ENCODE measurements around the gene CGB5.

The CGB5 gene

GRCh38 chr19:49057636-49058234, 14.1 kb downstream of the CGB5 start, which contains the start of gene CGB7:
Gene CGB7, minus strand, starts transcription at chr19:49057749. Its CDS starts 2,374 bp downstream, at chr19:49055375.
- Histone ChIP-seq H3K9me3 (replicated peaks in 1 of 11) (no peaks in the 10 kb centered on the region), H3K4me2 (peak within 1 kb of the TSS; percentile 63 to 88 (median 82)), H3K27me3 (peaks cover 76 to 81% (median 79%) of the 10 kb centered on the region in 11 experiments), H4K20me1 (peaks cover 0 to 32% (median 0%) of the 10 kb centered on the region in 11 experiments; a peak in 6 of 22 replicates), H3K4me3 (peak within 1 kb of the TSS; percentile 33 to 63 (median 50); a peak in 17 of 20 replicates), H3K9ac (peak within 1 kb of the TSS in 2 of 11 experiments; percentile 44 to 57; a peak in 5 of 22 replicates), H3K36me3 (no peaks in the 10 kb centered on the region), H3K4me1 (peaks cover 19 to 33% (median 27%) of the 10 kb centered on the region in 10 experiments), H3K27ac (no peak within 1 kb of the TSS)
- TF ChIP-seq Cebpa-rat (IDR thresholded peaks at IDR 0.05): no peak

DNA sequence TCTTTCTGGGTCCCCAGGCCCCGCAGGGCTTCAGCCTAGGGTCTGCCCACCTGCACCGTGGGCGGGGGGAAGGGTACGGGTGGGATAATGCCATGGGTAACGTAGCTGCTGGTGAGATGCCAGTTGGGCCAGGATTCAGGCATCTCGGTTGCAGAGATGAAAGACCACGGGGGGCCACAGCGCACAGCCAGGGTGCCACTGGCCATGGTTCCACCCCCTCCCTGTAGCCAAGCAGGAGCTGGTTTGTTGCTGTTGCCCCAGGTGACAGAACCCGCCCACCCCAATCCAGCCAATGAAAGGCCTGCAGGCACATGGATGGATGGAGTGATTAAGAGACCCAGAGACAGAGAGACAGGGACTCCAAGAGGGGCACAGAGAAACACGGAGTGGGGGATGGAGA, 14.9 kb downstream of the CGB5 start:
- H3K9ac ChIP-seq: no peak overlapping the region
- peaks cover 0 to 32% (median 0%) of the 10 kb centered on the region in 11 experiments; a peak in 6 of 22 replicates for H4K20me1 ChIP-seq
- peak overlapping the region in 8 of 11 experiments; percentile 3 to 61 (median 34); a peak in 11 of 22 replicates for H3K4me2 ChIP-seq
- H3K9me3 ChIP-seq (replicated peaks in 1 of 11): no peaks in the 10 kb centered on the region
- H3K27ac ChIP-seq: no peak overlapping the region
- H3K4me1 ChIP-seq: peaks cover 19 to 33% (median 27%) of the 10 kb centered on the region in 10 experiments
- peaks cover 84 to 89% (median 88%) of the 10 kb centered on the region in 11 experiments for H3K27me3 ChIP-seq
- no peak overlapping the region for H3K4me3 ChIP-seq
- H3K36me3 ChIP-seq: no peaks in the 10 kb centered on the region
- no peak for TF ChIP-seq Cebpa-rat (IDR thresholded peaks at IDR 0.05)

- no peak overlapping the region for H3K9ac ChIP-seq
- H3K4me1 ChIP-seq: peaks cover 19 to 33% (median 27%) of the 10 kb centered on the region in 10 experiments
- TF ChIP-seq Cebpa-rat (IDR thresholded peaks at IDR 0.05): no peak
- peaks cover 89 to 94% (median 92%) of the 10 kb centered on the region in 11 experiments for H3K27me3 ChIP-seq
- peaks cover 0 to 32% (median 0%) of the 10 kb centered on the region in 11 experiments; a peak in 7 of 22 replicates for H4K20me1 ChIP-seq
- peak overlapping the region in 8 of 11 experiments; percentile 3 to 61 (median 34); a peak in 12 of 22 replicates for H3K4me2 ChIP-seq
- H3K9me3 ChIP-seq (replicated peaks in 1 of 11): no peaks in the 10 kb centered on the region
- H3K4me3 ChIP-seq: no peak overlapping the region
- no peak overlapping the region for H3K27ac ChIP-seq
- H3K36me3 ChIP-seq: no peaks in the 10 kb centered on the region
Measured at GRCh38 chr19:49059053-49059452, 15.4 kb downstream of the CGB5 start.

DNA sequence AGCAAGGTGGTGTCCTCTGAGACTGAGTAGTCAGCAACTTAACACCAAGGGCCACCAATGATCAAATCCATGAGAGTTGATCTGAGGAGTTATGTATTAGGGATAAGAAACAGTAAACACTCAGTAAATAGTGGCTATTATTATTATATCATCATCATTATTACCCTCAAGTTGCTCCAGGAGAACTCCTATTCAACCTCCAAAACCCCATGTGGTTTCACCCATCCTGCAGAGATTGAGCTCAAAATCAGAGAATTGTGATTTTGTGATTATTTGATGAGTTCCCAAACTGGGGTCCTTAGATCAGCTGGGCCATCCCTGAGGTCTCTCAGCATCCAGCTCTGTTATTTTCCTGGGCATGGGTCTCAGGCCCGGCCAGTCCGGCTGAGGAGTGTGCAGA, 17.4 kb downstream of the CGB5 start:
- no peak for TF ChIP-seq Cebpa-rat (IDR thresholded peaks at IDR 0.05)
- Histone ChIP-seq H3K4me1 (peaks cover 19 to 35% (median 26%) of the 10 kb centered on the region in 10 experiments), H3K27ac (no peak overlapping the region), H3K27me3 (peaks cover 100% of the 10 kb centered on the region in 11 experiments), H3K4me2 (no peak overlapping the region), H3K9ac (no peak overlapping the region), H4K20me1 (peaks cover 0 to 34% (median 0%) of the 10 kb centered on the region in 11 experiments; a peak in 7 of 22 replicates), H3K36me3 (no peaks in the 10 kb centered on the region), H3K4me3 (no peak overlapping the region), H3K9me3 (replicated peaks in 1 of 11) (no peaks in the 10 kb centered on the region)

- peak overlapping the region in 1 of 11 experiments; percentile 35; a peak in 1 of 22 replicates for H3K4me2 ChIP-seq
- peaks cover 100% of the 10 kb centered on the region in 11 experiments for H3K27me3 ChIP-seq
Measured at GRCh38 chr19:49061445-49061844, 17.8 kb downstream of the CGB5 start.

DNA sequence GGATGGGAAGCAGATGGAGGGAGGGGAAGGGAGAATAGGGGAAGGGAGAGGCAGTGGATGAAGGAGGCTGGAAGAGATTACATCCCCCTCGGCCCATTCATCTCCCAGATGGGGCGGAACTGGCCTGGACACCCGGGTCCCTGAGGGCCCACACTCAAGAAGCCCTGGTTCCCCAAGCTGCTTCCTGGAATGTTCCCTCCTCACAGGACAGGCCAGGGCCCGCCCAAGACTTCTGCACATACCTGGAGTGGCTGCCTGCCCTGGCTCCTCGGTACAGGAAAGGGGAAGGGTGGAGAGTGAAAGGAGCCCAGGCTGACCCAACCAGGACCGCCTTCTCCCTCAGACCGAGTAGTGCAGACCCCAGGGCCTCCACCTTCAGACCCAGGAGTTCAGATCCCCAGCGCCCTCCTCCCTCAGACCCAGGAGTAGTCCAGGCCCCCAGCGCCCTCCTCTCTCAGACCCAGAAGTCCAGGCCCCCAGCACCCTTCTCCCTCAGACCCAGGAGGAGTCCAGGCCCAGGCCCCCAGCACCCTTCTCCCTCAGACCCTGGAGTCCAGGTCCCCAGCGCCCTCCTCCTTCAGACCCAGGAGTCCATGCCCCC, 20.5 kb downstream of the CGB5 start:
- peak overlapping the region in 8 of 11 experiments; percentile 11 to 52 (median 32); a peak in 8 of 22 replicates for H3K4me2 ChIP-seq
- no peaks in the 10 kb centered on the region for H3K9me3 ChIP-seq (replicated peaks in 1 of 11)
- peaks cover 0 to 17% (median 0%) of the 10 kb centered on the region in 11 experiments; a peak in 6 of 22 replicates for H4K20me1 ChIP-seq
- H3K36me3 ChIP-seq: no peaks in the 10 kb centered on the region
- H3K27me3 ChIP-seq: peaks cover 90 to 100% (median 98%) of the 10 kb centered on the region in 11 experiments
- H3K27ac ChIP-seq: no peak overlapping the region
- no peak overlapping the region for H3K9ac ChIP-seq
- no peak for TF ChIP-seq Cebpa-rat (IDR thresholded peaks at IDR 0.05)
- H3K4me1 ChIP-seq: peaks cover 0 to 8% (median 2%) of the 10 kb centered on the region in 10 experiments; a peak in 10 of 20 replicates
- peak overlapping the region in 1 of 10 experiments; percentile 38; a peak in 1 of 20 replicates for H3K4me3 ChIP-seq

More at GRCh38 chr19:49061445-49061844, 17.8 kb downstream of the CGB5 start:
- Histone ChIP-seq H3K27ac (no peak overlapping the region), H4K20me1 (peaks cover 0 to 34% (median 0%) of the 10 kb centered on the region in 11 experiments; a peak in 7 of 22 replicates), H3K4me3 (no peak overlapping the region), H3K4me1 (peaks cover 14 to 30% (median 21%) of the 10 kb centered on the region in 10 experiments), H3K36me3 (no peaks in the 10 kb centered on the region), H3K9me3 (replicated peaks in 1 of 11) (no peaks in the 10 kb centered on the region), H3K9ac (no peak overlapping the region)
- TF ChIP-seq Cebpa-rat (IDR thresholded peaks at IDR 0.05): no peak

GRCh38 chr19:49064768-49065611, 21.3 kb downstream of the CGB5 start, which contains the start of gene NTF4:
Gene NTF4, minus strand, starts transcription at chr19:49064818. Its CDS starts 2,821 bp downstream, at chr19:49061997.
- Histone ChIP-seq H3K36me3 (no peaks in the 10 kb centered on the region), H3K9me3 (replicated peaks in 1 of 11) (no peaks in the 10 kb centered on the region), H3K4me2 (peak within 1 kb of the TSS in 8 of 11 experiments; percentile 11 to 52 (median 32); a peak in 9 of 22 replicates), H3K9ac (no peak within 1 kb of the TSS), H4K20me1 (peaks cover 0 to 17% (median 0%) of the 10 kb centered on the region in 11 experiments; a peak in 6 of 22 replicates), H3K4me1 (peaks cover 0 to 4% (median 0%) of the 10 kb centered on the region in 10 experiments; a peak in 2 of 20 replicates), H3K27ac (no peak within 1 kb of the TSS), H3K4me3 (peak within 1 kb of the TSS in 1 of 10 experiments; percentile 38; a peak in 1 of 20 replicates), H3K27me3 (peaks cover 81 to 94% (median 89%) of the 10 kb centered on the region in 11 experiments)
- TF ChIP-seq Cebpa-rat (IDR thresholded peaks at IDR 0.05): no peak

DNA sequence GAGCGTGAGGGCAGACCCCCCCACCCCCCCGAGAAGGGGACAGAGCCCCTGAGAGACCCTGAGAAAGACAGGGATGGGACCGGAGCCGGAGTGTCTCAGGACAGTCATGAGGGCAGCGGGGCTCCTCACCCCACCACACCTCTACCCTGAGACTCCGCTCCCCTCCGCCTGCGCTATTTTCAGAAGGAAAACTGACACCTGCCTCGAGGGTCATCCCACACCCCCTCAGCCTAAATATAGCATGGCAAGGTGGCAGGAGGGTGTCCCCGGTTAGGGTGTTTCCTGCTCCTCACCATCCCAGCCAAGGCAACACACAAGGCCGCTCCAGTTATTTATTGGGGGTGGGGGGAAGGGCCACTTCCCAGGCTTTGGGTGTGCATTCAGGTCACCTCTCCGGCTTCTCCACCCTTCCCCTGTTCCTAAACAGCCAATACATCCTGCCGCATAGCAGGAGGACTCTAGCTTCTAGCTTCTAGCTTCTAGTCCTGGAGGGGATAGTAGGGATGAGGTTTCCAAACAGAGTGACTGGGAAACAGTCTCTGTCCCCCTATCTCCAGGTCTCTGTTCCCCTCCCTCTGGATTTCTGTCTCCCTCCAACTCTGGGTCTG, 22.4 kb downstream of the CGB5 start:
- no peaks in the 10 kb centered on the region for H3K36me3 ChIP-seq
- no peak for TF ChIP-seq Cebpa-rat (IDR thresholded peaks at IDR 0.05)
- H3K4me3 ChIP-seq: no peak overlapping the region
- peaks cover 0 to 4% (median 0%) of the 10 kb centered on the region in 10 experiments; a peak in 2 of 20 replicates for H3K4me1 ChIP-seq
- peaks cover 0 to 10% (median 0%) of the 10 kb centered on the region in 11 experiments; a peak in 1 of 22 replicates for H3K9me3 ChIP-seq (replicated peaks in 1 of 11)
- H3K9ac ChIP-seq: no peak overlapping the region
- peaks cover 0 to 8% (median 0%) of the 10 kb centered on the region in 11 experiments; a peak in 4 of 22 replicates for H4K20me1 ChIP-seq
- H3K4me2 ChIP-seq: no peak overlapping the region
- peaks cover 71 to 84% (median 79%) of the 10 kb centered on the region in 11 experiments for H3K27me3 ChIP-seq
- no peak overlapping the region for H3K27ac ChIP-seq
